Measurements from ENCODE around the gene SLC30A7.
"Not testable (repeated sequence)": the region's sequence is repeated elsewhere in the genome, so short reads cannot be mapped to it uniquely, and the experiment has no call there.

SLC30A7 gene

GRCh38 chr1:100895540-100896480 is at the start of gene SLC30A7:
SLC30A7 (plus strand) TSS chr1:100896090; CDS start chr1:100896263, 173 bp downstream.
- peak within 1 kb of the TSS; percentile 97 for H3K4me3 ChIP-seq (ENCODE audit: low read depth, low read length)
- DNase-seq (ENCODE audit: low read depth): peak; percentile 66
- no peak for TF ChIP-seq CTCF (IDR thresholded peaks at IDR 0.05; ENCODE audit: control insufficient read depth, extremely low read depth, insufficient read depth)

GRCh38 chr1:100847361-100848082 is 48.4 kb upstream of the SLC30A7 start:
- TF ChIP-seq CTCF (IDR thresholded peaks at IDR 0.05; ENCODE audit: control insufficient read depth, extremely low read depth, insufficient read depth): no peak
- no peak overlapping the region for H3K4me3 ChIP-seq (ENCODE audit: low read depth, low read length)
- no peak for DNase-seq (ENCODE audit: low read depth)

GRCh38 chr1:100851726-100852125 is 44.2 kb upstream of the SLC30A7 start:
- no peak overlapping the region for H3K4me3 ChIP-seq (ENCODE audit: low read depth, low read length)
- DNase-seq (ENCODE audit: low read depth): no peak
- TF ChIP-seq CTCF (IDR thresholded peaks at IDR 0.05; ENCODE audit: control insufficient read depth, extremely low read depth, insufficient read depth): no peak

GRCh38 chr1:100852976-100853375 is 42.9 kb upstream of the SLC30A7 start:
- no peak for DNase-seq (ENCODE audit: low read depth)
- H3K4me3 ChIP-seq (ENCODE audit: low read depth, low read length): no peak overlapping the region
- TF ChIP-seq CTCF (IDR thresholded peaks at IDR 0.05; ENCODE audit: control insufficient read depth, extremely low read depth, insufficient read depth): no peak

GRCh38 chr1:100855116-100855515 is 40.8 kb upstream of the SLC30A7 start:
- DNase-seq (ENCODE audit: low read depth); H3K4me3 ChIP-seq (ENCODE audit: low read depth, low read length): not testable (repeated sequence)

- no peak for TF ChIP-seq CTCF (IDR thresholded peaks at IDR 0.05; ENCODE audit: control insufficient read depth, extremely low read depth, insufficient read depth)
- DNase-seq (ENCODE audit: low read depth): no peak
These were observed 35.4 kb upstream of the SLC30A7 start for GRCh38 chr1:100860397-100860991.

GRCh38 chr1:100861379-100861778 is 34.5 kb upstream of the SLC30A7 start:
- TF ChIP-seq CTCF (IDR thresholded peaks at IDR 0.05; ENCODE audit: control insufficient read depth, extremely low read depth, insufficient read depth): no peak
- no peak overlapping the region for H3K4me3 ChIP-seq (ENCODE audit: low read depth, low read length)
- no peak for DNase-seq (ENCODE audit: low read depth)

More at GRCh38 chr1:100860397-100860991, 35.4 kb upstream of the SLC30A7 start:
- no peak overlapping the region for H3K4me3 ChIP-seq (ENCODE audit: low read depth, low read length)
